GM12801 (cell line): Measurements from ENCODE around the gene MYCBPAP.
A peak's percentile ranks its signal among the peaks of the same experiment; 100 is the strongest.

Source experiments
- TF ChIP-seq, protein P1 (sequence below): IDR thresholded peaks from one replicate; pipeline ENCODE4 v1.5.1; 2011; ENCODE audit warnings: control low read depth; ENCODE audit not compliant: insufficient read length; ENCODE audit errors: extremely low read depth

The MYCBPAP gene

DNA sequence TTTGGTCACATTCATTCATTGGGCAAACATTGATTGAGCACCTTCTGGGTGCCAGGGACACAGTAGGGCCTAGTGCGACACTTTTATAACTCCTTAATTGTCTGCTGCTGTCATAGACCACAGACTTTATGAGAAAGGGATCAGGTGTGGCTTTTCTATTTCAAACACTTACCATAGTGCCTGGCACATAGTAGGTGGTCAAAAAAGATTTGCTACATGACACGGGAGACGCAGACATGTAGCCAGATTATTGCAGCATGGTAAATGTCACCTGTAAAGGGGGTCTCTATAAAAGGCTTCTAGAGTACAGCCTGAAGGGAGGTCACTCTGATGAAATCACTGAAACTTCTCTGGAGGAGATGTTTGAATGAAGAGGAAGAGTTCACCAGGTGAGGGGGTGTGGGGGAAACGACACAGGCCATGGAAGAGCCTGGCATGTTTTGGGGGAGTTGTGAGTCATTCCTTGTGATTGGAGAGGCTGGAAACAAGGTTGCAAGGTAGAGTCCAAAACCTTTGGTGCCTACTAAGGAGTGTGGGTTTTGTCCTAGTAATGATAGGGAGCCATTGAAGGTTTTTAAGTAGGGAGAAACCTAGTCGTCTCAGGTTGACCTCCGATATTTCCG lies 28.0 kb upstream of the MYCBPAP start:
- TF ChIP-seq, protein P1, sequence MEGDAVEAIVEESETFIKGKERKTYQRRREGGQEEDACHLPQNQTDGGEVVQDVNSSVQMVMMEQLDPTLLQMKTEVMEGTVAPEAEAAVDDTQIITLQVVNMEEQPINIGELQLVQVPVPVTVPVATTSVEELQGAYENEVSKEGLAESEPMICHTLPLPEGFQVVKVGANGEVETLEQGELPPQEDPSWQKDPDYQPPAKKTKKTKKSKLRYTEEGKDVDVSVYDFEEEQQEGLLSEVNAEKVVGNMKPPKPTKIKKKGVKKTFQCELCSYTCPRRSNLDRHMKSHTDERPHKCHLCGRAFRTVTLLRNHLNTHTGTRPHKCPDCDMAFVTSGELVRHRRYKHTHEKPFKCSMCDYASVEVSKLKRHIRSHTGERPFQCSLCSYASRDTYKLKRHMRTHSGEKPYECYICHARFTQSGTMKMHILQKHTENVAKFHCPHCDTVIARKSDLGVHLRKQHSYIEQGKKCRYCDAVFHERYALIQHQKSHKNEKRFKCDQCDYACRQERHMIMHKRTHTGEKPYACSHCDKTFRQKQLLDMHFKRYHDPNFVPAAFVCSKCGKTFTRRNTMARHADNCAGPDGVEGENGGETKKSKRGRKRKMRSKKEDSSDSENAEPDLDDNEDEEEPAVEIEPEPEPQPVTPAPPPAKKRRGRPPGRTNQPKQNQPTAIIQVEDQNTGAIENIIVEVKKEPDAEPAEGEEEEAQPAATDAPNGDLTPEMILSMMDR: no peak

DNA sequence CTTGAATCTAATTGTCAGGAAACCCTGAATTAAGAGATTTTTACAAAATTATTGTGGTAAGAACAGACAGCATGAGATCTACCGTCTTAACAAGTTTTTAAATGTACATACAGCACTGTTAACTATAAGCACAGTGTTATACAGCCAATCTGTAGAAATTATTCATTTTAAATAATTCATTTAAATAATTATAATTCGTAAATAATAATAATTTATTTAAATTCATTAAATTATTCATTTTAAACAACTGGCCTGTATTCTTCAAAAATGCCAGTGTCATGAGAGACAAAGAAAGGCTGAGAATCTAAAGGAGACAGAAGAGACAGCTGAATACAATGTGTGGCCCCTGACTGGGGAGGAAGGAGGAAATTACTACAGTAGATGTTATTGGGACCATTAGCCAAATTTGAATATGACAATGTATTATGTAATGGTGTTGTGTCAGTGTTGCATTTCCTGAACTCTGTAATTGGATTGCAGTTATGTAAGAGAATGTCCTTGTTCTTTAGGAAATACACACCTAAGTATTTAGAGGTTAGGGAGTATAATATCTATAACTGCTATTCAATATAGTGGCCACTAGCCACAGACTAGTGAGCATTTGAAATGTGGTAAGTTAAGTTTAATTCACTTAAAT lies 27.3 kb upstream of the MYCBPAP start:
- TF ChIP-seq, protein P1: no peak

DNA sequence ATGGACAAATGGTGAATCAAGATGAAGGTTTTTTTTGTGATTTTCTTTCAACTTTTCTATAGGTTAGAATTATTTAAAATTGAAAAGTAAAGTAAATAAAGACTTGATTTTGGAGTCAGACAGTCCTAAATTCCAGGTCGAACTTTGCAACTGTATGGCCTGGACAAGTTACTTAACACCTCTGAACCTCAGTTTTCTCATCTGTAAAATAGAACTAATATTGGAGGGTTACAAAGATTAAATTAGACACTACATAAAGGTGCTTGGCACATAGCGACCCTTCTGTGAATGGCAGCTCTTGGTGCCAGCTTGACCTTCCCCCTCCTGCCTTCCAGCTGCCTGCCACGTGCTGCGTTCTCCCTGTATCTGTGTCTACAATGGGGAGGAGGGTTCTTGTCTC lies 26.6 kb upstream of the MYCBPAP start:
- TF ChIP-seq, protein P1: no peak

DNA sequence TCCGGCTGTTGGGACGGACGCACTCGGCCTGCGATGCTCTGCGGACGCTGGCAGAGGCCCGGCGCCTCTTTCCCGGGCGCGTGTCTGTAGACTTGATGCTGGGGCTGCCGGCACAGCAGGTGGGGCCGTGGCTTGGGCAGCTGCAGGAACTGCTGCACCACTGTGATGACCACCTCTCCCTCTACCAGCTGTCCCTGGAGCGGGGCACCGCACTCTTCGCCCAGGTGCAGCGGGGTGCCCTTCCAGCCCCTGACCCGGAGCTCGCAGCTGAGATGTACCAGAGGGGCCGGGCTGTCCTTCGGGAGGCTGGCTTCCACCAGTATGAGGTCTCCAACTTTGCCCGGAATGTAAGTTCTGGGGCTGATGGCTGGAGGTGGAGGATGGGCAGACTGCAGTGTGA lies 26.1 kb upstream of the MYCBPAP start:
- TF ChIP-seq, protein P1: no peak

DNA sequence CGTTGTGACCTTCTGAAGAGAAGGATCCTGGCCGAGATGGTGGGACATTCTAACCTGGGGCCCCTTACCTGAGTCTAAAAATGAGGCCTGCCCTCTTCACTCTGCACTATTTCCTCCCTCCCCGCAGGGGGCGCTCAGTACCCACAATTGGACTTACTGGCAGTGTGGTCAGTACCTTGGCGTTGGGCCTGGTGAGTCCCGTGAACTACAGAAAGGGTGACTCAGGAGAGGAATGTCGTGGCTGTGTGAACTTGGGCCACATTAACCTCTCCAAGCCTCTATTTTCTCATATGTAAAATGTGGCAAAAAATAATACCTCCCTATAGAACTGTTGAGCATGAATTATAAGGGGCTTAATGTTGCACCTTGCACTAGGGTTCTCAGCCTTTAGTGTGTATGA lies 25.7 kb upstream of the MYCBPAP start:
- TF ChIP-seq, protein P1: peak; percentile 60

DNA sequence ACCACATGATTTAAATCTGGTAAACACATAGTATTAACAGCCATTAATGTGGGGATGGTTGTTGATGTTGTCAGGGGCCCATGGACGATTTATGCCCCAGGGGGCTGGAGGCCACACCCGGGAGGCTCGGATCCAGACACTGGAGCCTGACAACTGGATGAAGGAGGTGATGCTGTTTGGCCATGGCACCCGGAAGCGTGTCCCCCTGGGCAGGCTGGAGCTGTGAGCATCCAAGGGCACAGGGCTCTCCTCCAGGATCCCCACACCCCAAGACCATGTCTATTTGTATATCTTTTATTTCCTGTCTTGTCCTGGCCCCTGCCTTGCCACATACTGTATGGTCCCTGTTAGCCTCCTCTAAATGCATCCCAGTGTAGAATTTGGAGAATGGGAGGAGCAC lies 25.0 kb upstream of the MYCBPAP start:
- TF ChIP-seq, protein P1: no peak

DNA sequence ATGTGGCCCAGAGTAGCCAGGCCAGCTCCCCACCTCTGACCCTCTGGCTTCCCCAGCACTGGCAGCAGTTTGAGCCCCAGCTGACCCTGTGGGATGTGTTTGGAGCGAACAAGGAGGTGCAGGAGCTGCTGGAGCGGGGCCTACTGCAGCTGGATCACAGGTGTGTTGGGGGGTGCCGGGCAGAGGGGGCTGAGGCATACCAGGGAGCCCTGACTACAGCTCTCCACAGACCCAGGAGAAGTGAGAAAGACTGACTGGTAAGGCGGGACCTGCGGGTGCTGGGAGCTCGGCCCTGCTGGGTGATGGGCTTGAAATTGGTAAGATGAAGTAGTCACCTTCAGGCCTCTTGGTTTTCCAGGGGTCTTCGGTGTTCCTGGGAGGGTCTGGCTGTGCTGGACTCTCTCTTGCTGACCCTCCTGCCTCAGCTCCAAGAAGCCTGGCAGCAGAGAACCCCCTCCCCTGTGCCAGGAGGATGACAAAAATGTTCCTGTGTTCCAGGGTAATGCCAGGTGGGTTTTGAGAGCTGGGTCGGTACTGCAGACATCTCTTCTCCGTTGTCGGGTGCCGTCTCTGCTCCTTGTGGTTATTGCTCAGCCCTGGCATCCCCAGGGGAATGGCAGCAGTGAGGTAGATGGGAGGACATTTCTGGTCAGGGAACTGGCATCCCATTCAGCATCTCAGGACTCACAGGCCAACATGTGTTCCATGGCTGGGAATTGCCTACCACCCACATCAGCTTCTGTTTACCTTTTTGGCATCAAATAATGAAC lies 23.7 kb upstream of the MYCBPAP start:
- TF ChIP-seq, protein P1: no peak
